Skeletal muscle cell (primary cell): ENCODE data around the gene DSCAM.

Experiments
- DNase-seq: peaks from one replicate; pipeline ENCODE4 v3.0.0-alpha.2; 2010; ENCODE audit warnings: low read depth
- H3K4me3 ChIP-seq: 2 replicates; pipeline ENCODE4 v1.5.1; 2011; ENCODE audit warnings: low read depth, mild to moderate bottlenecking, control low read depth, low read length, moderate library complexity

DSCAM gene

GRCh38 chr21:39966786-39967185, 880.2 kb downstream of the DSCAM start:
- no peak overlapping the region for H3K4me3 ChIP-seq
- no peak for DNase-seq

- no peak overlapping the region for H3K4me3 ChIP-seq
- no peak for DNase-seq
These were observed 881.9 kb downstream of the DSCAM start for GRCh38 chr21:39965026-39965425.

GRCh38 chr21:39961251-39961650, 885.7 kb downstream of the DSCAM start:
- DNase-seq: no peak
- no peak overlapping the region for H3K4me3 ChIP-seq
